ENCODE measurements around the gene PPP2R2D. TPM values are rescaled to one million over a fixed set of nuclear protein-coding genes. Genes with fewer than 3 reads are reported as not detected.

Gene PPP2R2D
- total RNA-seq (10 to 100 TPM; 26.8 to 46.5 (median 35.1) TPM), polyA plus RNA-seq (10 to 100 TPM; 32.5 to 45.9 TPM)
- long read RNA-seq, donor 1, full-length matches to known transcripts: 36 of 97 reads
- long read RNA-seq, donor 1, partial matches to known transcripts: 6 of 97 reads
- long read RNA-seq, donor 1, other reads (novel, unspliced or antisense): 55 of 97 reads
- long read RNA-seq, donor 2, full-length matches to known transcripts: 37 of 107 reads
- long read RNA-seq, donor 2, partial matches to known transcripts: 6 of 107 reads
- long read RNA-seq, donor 2, other reads (novel, unspliced or antisense): 64 of 107 reads
- long read RNA-seq, donor 3, full-length matches to known transcripts: 1 of 20 reads
- long read RNA-seq, donor 3, partial matches to known transcripts: 12 of 20 reads
- long read RNA-seq, donor 3, other reads (novel, unspliced or antisense): 7 of 20 reads

DNA sequence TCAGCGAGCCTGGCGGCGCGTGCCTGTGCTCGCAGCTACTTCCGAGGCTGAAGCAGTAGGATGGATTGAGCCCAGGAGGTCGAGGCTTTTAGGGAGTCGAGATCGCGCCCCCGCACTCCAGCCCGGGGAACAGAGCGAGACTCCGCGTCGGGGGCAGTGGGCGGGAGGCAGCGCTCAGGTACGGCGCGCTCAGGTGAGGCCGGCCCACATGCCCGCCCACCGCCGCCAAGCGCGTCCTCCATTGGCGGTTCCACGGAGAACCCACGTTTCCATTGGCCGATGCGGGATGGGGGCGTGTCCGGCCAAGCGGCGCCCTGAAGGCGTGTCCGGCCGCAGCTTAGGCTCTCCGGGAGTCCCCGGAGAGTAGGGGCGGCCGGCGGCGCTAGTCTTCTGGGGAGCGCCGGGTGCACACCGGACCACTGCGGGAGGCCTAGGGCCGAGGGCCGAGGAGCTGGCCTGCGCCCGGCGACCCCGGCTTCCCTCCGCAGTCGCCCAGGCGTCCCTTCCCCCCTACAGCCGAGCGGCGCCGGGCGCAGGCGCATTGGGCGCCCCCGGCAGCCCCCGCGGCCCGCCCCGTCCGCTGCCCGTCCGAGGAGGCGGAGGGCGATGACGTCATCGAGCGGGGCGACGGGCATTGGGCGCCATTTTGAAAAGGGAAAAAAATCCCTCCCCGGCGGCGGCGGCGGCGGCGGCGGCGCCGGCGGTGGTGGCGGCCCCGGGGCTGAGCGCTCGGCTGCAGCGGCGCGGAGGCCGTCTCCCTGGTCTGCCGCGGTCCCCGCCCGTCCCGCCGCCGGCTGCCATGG is at the start of gene PPP2R2D:
Gene PPP2R2D, plus strand, starts transcription at position 659 of the 803 bp plus-strand sequence. Its CDS starts 141 bp downstream, at position 800.
- H3K27ac ChIP-seq: peak within 1 kb of the TSS; percentile 92 to 98 (median 96)
- H3K4me3 ChIP-seq: peak within 1 kb of the TSS; percentile 75 to 99 (median 90)
- H3K4me1 ChIP-seq: peaks cover 10 to 49% (median 42%) of the 10 kb centered on the region in 9 donors
- intact Hi-C loops (cut with DNase I): loop anchor here in 6 of 10 donors (5.0 kb wide), 5 partner anchors 37 to 122 kb away; partner anchors contain the start of gene BNIP3 (in 1 of the 6)
- H3K27me3 ChIP-seq: peaks cover 0 to 24% (median 16%) of the 10 kb centered on the region in 7 donors
- 0 to 1% methylated on average over 59 to 107 of the region's 107 CpGs for WGBS, 2 donors
- ATAC-seq: peak; percentile 96 to 97 (median 97)
- H3K36me3 ChIP-seq: peaks cover 0 to 5% (median 0%) of the 10 kb centered on the region in 9 donors
- DNase-seq: peak; percentile 93 to 94
- TF ChIP-seq, protein P1, sequence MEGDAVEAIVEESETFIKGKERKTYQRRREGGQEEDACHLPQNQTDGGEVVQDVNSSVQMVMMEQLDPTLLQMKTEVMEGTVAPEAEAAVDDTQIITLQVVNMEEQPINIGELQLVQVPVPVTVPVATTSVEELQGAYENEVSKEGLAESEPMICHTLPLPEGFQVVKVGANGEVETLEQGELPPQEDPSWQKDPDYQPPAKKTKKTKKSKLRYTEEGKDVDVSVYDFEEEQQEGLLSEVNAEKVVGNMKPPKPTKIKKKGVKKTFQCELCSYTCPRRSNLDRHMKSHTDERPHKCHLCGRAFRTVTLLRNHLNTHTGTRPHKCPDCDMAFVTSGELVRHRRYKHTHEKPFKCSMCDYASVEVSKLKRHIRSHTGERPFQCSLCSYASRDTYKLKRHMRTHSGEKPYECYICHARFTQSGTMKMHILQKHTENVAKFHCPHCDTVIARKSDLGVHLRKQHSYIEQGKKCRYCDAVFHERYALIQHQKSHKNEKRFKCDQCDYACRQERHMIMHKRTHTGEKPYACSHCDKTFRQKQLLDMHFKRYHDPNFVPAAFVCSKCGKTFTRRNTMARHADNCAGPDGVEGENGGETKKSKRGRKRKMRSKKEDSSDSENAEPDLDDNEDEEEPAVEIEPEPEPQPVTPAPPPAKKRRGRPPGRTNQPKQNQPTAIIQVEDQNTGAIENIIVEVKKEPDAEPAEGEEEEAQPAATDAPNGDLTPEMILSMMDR (IDR thresholded peaks at IDR 0.05): no peak
- no peaks in the 10 kb centered on the region for H3K9me3 ChIP-seq

DNA sequence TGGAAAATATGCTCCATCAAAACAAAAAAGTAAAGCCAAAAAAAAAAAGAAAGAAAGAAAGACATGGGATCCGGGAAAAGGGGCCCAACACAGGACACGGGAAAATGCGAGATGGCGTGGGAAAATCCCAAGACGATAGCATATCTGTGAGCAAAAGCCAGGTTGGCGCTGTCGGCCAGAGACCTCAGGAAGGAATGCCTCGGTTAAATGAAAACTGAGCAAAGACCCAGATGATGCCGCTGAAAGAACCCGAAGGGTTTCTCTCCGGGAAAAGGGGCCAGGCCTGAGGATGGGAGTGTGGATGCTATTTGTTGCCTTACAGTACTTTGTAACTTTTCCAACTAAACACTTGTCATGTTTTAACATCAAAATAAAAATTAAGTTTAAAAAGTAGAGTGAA is 49.5 kb upstream of the PPP2R2D start:
- WGBS, 2 donors: 85 to 88% methylated on average over 11 of the region's 11 CpGs
- H3K27ac ChIP-seq: no peak overlapping the region
- no peaks in the 10 kb centered on the region for H3K9me3 ChIP-seq
- H3K4me3 ChIP-seq: no peak overlapping the region
- ATAC-seq (no peak), DNase-seq (no peak)
- intact Hi-C loops (cut with DNase I): no loop called here
- H3K27me3 ChIP-seq: peaks cover 0 to 23% (median 14%) of the 10 kb centered on the region in 7 donors
- H3K36me3 ChIP-seq: no peaks in the 10 kb centered on the region
- TF ChIP-seq, protein P1 (IDR thresholded peaks at IDR 0.05): no peak
- H3K4me1 ChIP-seq: no peaks in the 10 kb centered on the region

DNA sequence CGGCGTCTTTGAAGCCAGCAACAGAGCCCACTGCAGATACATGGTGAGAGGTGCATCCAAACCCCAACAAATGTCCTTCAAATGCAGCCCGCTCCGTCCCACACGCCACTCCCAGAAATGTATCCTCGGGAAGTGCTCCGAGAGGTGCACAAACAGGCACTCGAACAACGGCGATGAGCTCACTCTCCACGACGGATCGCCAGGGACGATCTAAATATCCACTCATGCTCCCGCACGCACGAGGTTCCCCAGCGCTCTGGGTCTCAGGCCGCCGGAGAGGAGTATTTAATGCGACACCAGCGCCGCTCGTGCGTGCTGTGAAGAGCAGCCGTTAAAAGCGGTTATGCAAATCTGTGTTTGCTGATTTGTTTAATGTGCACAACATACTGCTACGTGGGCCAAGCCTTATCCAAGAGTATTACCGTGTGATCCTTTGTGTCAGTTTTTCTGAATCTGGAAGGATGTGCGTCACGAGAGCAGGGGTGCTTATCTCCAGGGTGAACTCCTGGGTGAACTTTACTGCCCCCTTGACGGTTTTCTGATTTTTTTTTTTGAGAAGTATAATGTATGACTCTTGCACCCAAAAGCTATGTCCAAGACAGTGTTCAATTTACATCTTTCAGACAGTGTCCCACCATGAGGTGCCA is 48.5 kb upstream of the PPP2R2D start:
- Histone ChIP-seq H3K4me1 (no peaks in the 10 kb centered on the region), H3K27ac (no peak overlapping the region), H3K27me3 (peaks cover 0 to 31% (median 19%) of the 10 kb centered on the region in 7 donors), H3K36me3 (no peaks in the 10 kb centered on the region), H3K9me3 (no peaks in the 10 kb centered on the region), H3K4me3 (no peak overlapping the region)
- TF ChIP-seq, protein P1 (IDR thresholded peaks at IDR 0.05): no peak
- 91 to 92% methylated on average over 32 of the region's 32 CpGs for WGBS, 2 donors
- intact Hi-C loops (cut with DNase I): no loop called here
- ATAC-seq (no peak), DNase-seq (no peak)
